ENCODE measurements around the gene IL1RAP.

The IL1RAP gene

GRCh38 chr3:190552969-190553759, 39.3 kb downstream of the IL1RAP start:
- no peak overlapping the region for H3K4me3 ChIP-seq (ENCODE audit: low read depth, low read length)
- no peak for TF ChIP-seq CTCF (IDR thresholded peaks at IDR 0.05; ENCODE audit: low read depth, low read length)

- TF ChIP-seq CTCF (IDR thresholded peaks at IDR 0.05; ENCODE audit: low read depth, low read length), result no peak
- no peak overlapping the region for H3K4me3 ChIP-seq (ENCODE audit: low read depth, low read length)
Observed at GRCh38 chr3:190554197-190554596, 40.3 kb downstream of the IL1RAP start.

- no peak for TF ChIP-seq CTCF (IDR thresholded peaks at IDR 0.05; ENCODE audit: low read depth, low read length)
- H3K4me3 ChIP-seq (ENCODE audit: low read depth, low read length), result no peak overlapping the region
Observed at GRCh38 chr3:190556351-190556750, 42.5 kb downstream of the IL1RAP start.

- H3K4me3 ChIP-seq (ENCODE audit: low read depth, low read length), result no peak overlapping the region
- no peak for TF ChIP-seq CTCF (IDR thresholded peaks at IDR 0.05; ENCODE audit: low read depth, low read length)
Observed at GRCh38 chr3:190557296-190557695, 43.4 kb downstream of the IL1RAP start.

GRCh38 chr3:190558316-190558715, 44.4 kb downstream of the IL1RAP start:
- no peak overlapping the region for H3K4me3 ChIP-seq (ENCODE audit: low read depth, low read length)
- TF ChIP-seq CTCF (IDR thresholded peaks at IDR 0.05; ENCODE audit: low read depth, low read length), result no peak

- no peak overlapping the region for H3K4me3 ChIP-seq (ENCODE audit: low read depth, low read length)
- no peak for TF ChIP-seq CTCF (IDR thresholded peaks at IDR 0.05; ENCODE audit: low read depth, low read length)
Observed at GRCh38 chr3:190558796-190559195, 44.9 kb downstream of the IL1RAP start.

- no peak for TF ChIP-seq CTCF (IDR thresholded peaks at IDR 0.05; ENCODE audit: low read depth, low read length)
- no peak overlapping the region for H3K4me3 ChIP-seq (ENCODE audit: low read depth, low read length)
Observed at GRCh38 chr3:190560013-190560895, 46.4 kb downstream of the IL1RAP start.

Measured in WI38 (cell line).